SK-N-SH treated with all-trans-retinoic acid at 6 μM for 48 hours (cell line): ENCODE data around the gene TTC19.

Source experiments
- ATAC-seq: fragments of 200-7000 bp; cut with Tn5 transposase; 3 replicates; pipeline ENCODE4 v1.9.1; 2020; ENCODE audit warnings: mild to moderate bottlenecking, moderate library complexity
- ARNTL ChIP-seq: fragments of 450-650 bp; formaldehyde crosslinking; IDR thresholded peaks from 2 replicates; pipeline ENCODE4 v1.5.0; 2020; ENCODE audit warnings: low read depth, mild to moderate bottlenecking, moderate library complexity, borderline replicate concordance
- BACH2 ChIP-seq: fragments of 250-450 bp; sonication (Bioruptor Pico); IDR thresholded peaks from 2 replicates; pipeline ENCODE4 v1.9.0; 2021; ENCODE audit warnings: mild to moderate bottlenecking, borderline replicate concordance
- CSDC2 ChIP-seq: fragments of 250-450 bp; sonication (Bioruptor Pico); IDR thresholded peaks from 2 replicates; pipeline ENCODE4 v1.5.0; 2020; ENCODE audit warnings: mild to moderate bottlenecking, moderate library complexity
- ESRRG ChIP-seq: fragments of 250-450 bp; sonication (Bioruptor Pico); IDR thresholded peaks from 2 replicates; pipeline ENCODE4 v1.6.1; 2021; ENCODE audit warnings: mild to moderate bottlenecking
- GLIS3 ChIP-seq: fragments of 250-450 bp; sonication (Bioruptor Pico); IDR thresholded peaks from 2 replicates; pipeline ENCODE4 v1.5.0; 2020; ENCODE audit warnings: mild to moderate bottlenecking, moderate library complexity
- ISL1 ChIP-seq: fragments of 250-450 bp; sonication (Bioruptor Pico); IDR thresholded peaks from 2 replicates; pipeline ENCODE4 v2.1.2; 2022; ENCODE audit warnings: mild to moderate bottlenecking, moderate library complexity
- OSR1 ChIP-seq: fragments of 250-450 bp; sonication (Bioruptor Pico); IDR thresholded peaks from 2 replicates; pipeline ENCODE4 v1.8.0; 2022; ENCODE audit warnings: moderate library complexity, mild to moderate bottlenecking, inconsistent platforms
- PPARA ChIP-seq: fragments of 250-450 bp; sonication (Bioruptor Pico); IDR thresholded peaks from 2 replicates; pipeline ENCODE4 v1.5.0; 2020; ENCODE audit warnings: mild to moderate bottlenecking, borderline replicate concordance
- RARB ChIP-seq: fragments of 250-450 bp; sonication (Bioruptor Pico); IDR thresholded peaks from 2 replicates; pipeline ENCODE4 v1.8.0; 2021; ENCODE audit warnings: mild to moderate bottlenecking, moderate library complexity
- SNAI2 ChIP-seq: fragments of 250-450 bp; sonication (Bioruptor Pico); IDR thresholded peaks from 2 replicates; pipeline ENCODE4 v1.5.0; 2020; ENCODE audit warnings: mild to moderate bottlenecking, moderate library complexity
- TCF4 ChIP-seq: fragments of 250-450 bp; sonication (Bioruptor Pico); IDR thresholded peaks from 2 replicates; pipeline ENCODE4 v1.8.0; 2021; ENCODE audit warnings: mild to moderate bottlenecking, moderate library complexity, borderline replicate concordance
- TOX ChIP-seq: fragments of 250-450 bp; sonication (Bioruptor Pico); IDR thresholded peaks from 2 replicates; pipeline ENCODE4 v1.8.0; 2021; ENCODE audit warnings: mild to moderate bottlenecking, moderate library complexity, borderline replicate concordance
- ZC3H10 ChIP-seq: fragments of 250-450 bp; sonication (Bioruptor Pico); IDR thresholded peaks from 2 replicates; pipeline ENCODE4 v1.5.1; 2021; ENCODE audit warnings: mild to moderate bottlenecking, moderate library complexity
- ZFP3 ChIP-seq: fragments of 250-450 bp; sonication (Bioruptor Pico); IDR thresholded peaks from 2 replicates; pipeline ENCODE4 v1.5.0; 2020; ENCODE audit warnings: mild to moderate bottlenecking, moderate library complexity
- ZFP30 ChIP-seq: fragments of 450-650 bp; formaldehyde crosslinking; IDR thresholded peaks from 2 replicates; pipeline ENCODE4 v1.5.0; 2022; ENCODE audit warnings: mild to moderate bottlenecking, moderate library complexity
- ZNF565 ChIP-seq: fragments of 450-650 bp; formaldehyde crosslinking; conservative IDR thresholded peaks from 2 replicates; pipeline ENCODE4 v1.5.0; 2020; ENCODE audit warnings: low read depth, mild to moderate bottlenecking, moderate library complexity
- ZNF70 ChIP-seq: fragments of 450-650 bp; formaldehyde crosslinking; IDR thresholded peaks from 2 replicates; pipeline ENCODE4 v1.5.0; 2020; ENCODE audit warnings: mild to moderate bottlenecking, moderate library complexity
- ZNF8 ChIP-seq: fragments of 450-650 bp; formaldehyde crosslinking; IDR thresholded peaks from 2 replicates; pipeline ENCODE4 v1.5.0; 2020; ENCODE audit warnings: mild to moderate bottlenecking, moderate library complexity
- TF ChIP-seq, protein P1 (sequence below): fragments of 250-450 bp; sonication (Bioruptor Pico); IDR thresholded peaks from 2 replicates; pipeline ENCODE4 v1.8.0; 2020; ENCODE audit warnings: mild to moderate bottlenecking, moderate library complexity, borderline replicate concordance
- TF ChIP-seq, protein P2 (sequence below): fragments of 250-450 bp; sonication (Bioruptor Pico); IDR thresholded peaks from 2 replicates; pipeline ENCODE4 v1.5.1; 2020; ENCODE audit warnings: low read depth, mild to moderate bottlenecking, moderate library complexity
- TF ChIP-seq, protein P3 (sequence below): fragments of 250-450 bp; sonication (Bioruptor Pico); IDR thresholded peaks from 2 replicates; pipeline ENCODE4 v1.8.0; 2021; ENCODE audit warnings: low read depth, mild to moderate bottlenecking, moderate library complexity, borderline replicate concordance
- TF ChIP-seq, protein P4 (sequence below): fragments of 250-450 bp; sonication (Bioruptor Pico); IDR thresholded peaks from 2 replicates; pipeline ENCODE4 v1.5.1; 2021; ENCODE audit warnings: mild to moderate bottlenecking, moderate library complexity

The TTC19 gene

DNA sequence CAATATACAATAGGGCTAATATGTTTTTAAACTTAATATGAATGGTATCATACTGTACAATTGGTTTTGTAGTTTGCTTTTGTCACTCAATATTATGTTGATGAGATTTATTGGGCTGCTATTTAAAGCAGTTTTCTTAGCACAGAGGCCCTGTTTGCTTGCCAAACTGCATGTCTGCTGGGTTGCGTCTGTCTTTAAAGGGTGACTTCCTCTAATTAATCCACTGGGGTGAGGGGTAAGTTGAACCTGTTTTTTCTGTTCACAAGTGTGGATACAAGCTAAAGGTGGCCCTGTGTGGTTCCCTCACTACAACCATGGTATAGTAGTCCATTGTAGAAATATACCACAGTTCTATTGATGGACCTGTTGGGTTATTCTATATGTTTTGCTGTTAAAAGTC, 19.7 kb downstream of the TTC19 start:
- no peak for ATAC-seq
- TF ChIP-seq BACH2 (CRISPR knock-in tag) = no peak
- TF ChIP-seq CSDC2 = no peak
- no peak for TF ChIP-seq ZFP3
- TF ChIP-seq, protein P1, sequence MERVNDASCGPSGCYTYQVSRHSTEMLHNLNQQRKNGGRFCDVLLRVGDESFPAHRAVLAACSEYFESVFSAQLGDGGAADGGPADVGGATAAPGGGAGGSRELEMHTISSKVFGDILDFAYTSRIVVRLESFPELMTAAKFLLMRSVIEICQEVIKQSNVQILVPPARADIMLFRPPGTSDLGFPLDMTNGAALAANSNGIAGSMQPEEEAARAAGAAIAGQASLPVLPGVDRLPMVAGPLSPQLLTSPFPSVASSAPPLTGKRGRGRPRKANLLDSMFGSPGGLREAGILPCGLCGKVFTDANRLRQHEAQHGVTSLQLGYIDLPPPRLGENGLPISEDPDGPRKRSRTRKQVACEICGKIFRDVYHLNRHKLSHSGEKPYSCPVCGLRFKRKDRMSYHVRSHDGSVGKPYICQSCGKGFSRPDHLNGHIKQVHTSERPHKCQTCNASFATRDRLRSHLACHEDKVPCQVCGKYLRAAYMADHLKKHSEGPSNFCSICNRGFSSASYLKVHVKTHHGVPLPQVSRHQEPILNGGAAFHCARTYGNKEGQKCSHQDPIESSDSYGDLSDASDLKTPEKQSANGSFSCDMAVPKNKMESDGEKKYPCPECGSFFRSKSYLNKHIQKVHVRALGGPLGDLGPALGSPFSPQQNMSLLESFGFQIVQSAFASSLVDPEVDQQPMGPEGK (CRISPR knock-in tag) = no peak
- no peak for TF ChIP-seq ZC3H10
- TF ChIP-seq PPARA (CRISPR knock-in tag) = no peak
- no peak for TF ChIP-seq TOX (CRISPR knock-in tag)
- no peak for TF ChIP-seq ZNF565 (CRISPR knock-in tag)
- TF ChIP-seq ISL1 (CRISPR knock-in tag) = no peak
- TF ChIP-seq, protein P2, sequence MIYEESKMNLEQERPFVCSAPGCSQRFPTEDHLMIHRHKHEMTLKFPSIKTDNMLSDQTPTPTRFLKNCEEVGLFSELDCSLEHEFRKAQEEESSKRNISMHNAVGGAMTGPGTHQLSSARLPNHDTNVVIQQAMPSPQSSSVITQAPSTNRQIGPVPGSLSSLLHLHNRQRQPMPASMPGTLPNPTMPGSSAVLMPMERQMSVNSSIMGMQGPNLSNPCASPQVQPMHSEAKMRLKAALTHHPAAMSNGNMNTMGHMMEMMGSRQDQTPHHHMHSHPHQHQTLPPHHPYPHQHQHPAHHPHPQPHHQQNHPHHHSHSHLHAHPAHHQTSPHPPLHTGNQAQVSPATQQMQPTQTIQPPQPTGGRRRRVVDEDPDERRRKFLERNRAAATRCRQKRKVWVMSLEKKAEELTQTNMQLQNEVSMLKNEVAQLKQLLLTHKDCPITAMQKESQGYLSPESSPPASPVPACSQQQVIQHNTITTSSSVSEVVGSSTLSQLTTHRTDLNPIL (CRISPR knock-in tag) = no peak
- no peak for TF ChIP-seq SNAI2 (CRISPR knock-in tag)
- TF ChIP-seq ZNF8 = no peak
- no peak for TF ChIP-seq GLIS3 (CRISPR knock-in tag)
- no peak for TF ChIP-seq OSR1 (CRISPR knock-in tag)
- no peak for TF ChIP-seq ZFP30 (CRISPR knock-in tag)
- no peak for TF ChIP-seq TCF4 (CRISPR knock-in tag)
- TF ChIP-seq ZNF70 (CRISPR knock-in tag) = no peak
- TF ChIP-seq ESRRG (CRISPR knock-in tag) = no peak

DNA sequence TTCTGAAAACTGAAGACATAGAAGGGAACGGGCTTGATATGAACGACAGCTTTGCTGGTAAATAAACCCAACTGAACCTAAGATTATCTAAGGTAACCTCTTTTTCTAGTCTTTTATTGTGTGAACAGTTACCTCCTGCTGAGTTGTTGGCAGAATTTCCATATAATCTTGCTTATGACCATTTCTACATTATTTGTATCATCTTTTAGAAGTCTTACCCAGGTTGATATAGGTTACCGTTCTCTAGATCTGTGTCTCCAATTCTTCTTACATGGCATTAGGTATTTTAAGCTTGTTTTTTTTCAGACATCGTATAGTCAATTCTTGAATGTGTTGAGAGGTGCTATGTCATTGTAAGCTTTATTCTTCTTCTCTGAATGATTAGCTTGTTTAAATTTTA, 24.3 kb downstream of the TTC19 start:
- TF ChIP-seq BACH2 (CRISPR knock-in tag) (no peak), ARNTL (CRISPR knock-in tag) (no peak)
- no peak for ATAC-seq

DNA sequence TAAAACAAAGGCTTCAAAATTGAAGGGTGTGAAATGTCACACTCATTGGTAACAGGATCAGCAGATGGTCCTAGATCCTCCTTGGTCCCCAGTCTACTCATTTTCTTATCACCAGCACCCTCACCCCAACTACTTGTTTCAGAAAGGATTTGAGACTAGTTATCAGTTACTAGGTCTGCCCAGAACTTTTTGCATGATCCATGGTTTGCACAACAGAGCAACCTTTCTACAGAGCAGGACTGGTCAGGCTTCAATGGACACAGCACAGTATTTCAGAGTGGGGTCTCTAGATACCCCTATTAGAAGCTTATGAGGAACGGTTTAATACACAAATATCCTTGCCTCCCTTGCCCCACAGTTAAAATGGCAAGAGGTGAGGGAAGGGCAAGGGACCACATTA, 25.6 kb downstream of the TTC19 start:
- no peak for ATAC-seq
- TF ChIP-seq SNAI2 (CRISPR knock-in tag) (no peak), TCF4 (CRISPR knock-in tag) (no peak), ZFP3 (no peak), TOX (CRISPR knock-in tag) (no peak), ISL1 (CRISPR knock-in tag) (no peak), ZFP30 (CRISPR knock-in tag) (no peak), GLIS3 (CRISPR knock-in tag) (no peak), OSR1 (CRISPR knock-in tag) (no peak), BACH2 (CRISPR knock-in tag) (no peak), ZC3H10 (no peak), ZNF8 (no peak), CSDC2 (no peak)
- TF ChIP-seq, protein P3, sequence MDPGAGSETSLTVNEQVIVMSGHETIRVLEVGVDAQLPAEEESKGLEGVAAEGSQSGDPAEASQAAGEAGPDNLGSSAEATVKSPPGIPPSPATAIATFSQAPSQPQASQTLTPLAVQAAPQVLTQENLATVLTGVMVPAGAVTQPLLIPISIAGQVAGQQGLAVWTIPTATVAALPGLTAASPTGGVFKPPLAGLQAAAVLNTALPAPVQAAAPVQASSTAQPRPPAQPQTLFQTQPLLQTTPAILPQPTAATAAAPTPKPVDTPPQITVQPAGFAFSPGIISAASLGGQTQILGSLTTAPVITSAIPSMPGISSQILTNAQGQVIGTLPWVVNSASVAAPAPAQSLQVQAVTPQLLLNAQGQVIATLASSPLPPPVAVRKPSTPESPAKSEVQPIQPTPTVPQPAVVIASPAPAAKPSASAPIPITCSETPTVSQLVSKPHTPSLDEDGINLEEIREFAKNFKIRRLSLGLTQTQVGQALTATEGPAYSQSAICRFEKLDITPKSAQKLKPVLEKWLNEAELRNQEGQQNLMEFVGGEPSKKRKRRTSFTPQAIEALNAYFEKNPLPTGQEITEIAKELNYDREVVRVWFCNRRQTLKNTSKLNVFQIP (CRISPR knock-in tag) = no peak

DNA sequence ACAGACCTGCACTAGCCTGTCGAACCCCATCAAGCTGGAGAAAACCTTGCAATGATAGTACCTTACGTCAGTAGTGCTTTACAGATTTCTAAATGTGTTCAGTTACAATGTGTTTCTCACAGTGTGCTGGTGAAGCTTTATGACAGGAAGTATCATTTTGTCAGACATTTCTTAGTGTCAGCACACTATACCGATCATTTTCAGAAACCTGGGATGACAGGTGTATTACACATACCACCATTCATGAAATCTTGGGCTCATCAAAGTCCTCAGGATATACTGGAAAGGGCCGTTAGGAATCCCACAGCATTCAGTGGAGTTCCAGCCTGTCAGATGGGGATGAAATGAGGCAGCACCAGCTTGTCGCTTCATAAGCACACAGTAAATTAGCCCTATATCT, 27.3 kb downstream of the TTC19 start:
- no peak for ATAC-seq
- TF ChIP-seq ESRRG (CRISPR knock-in tag) = no peak
- no peak for TF ChIP-seq BACH2 (CRISPR knock-in tag)
- no peak for TF ChIP-seq ZFP3
- TF ChIP-seq PPARA (CRISPR knock-in tag) = no peak
- no peak for TF ChIP-seq ZC3H10
- no peak for TF ChIP-seq ZFP30 (CRISPR knock-in tag)
- TF ChIP-seq ISL1 (CRISPR knock-in tag) = no peak
- no peak for TF ChIP-seq TCF4 (CRISPR knock-in tag)
- no peak for TF ChIP-seq GLIS3 (CRISPR knock-in tag)
- TF ChIP-seq ZNF565 (CRISPR knock-in tag) = no peak
- TF ChIP-seq CSDC2 = no peak
- TF ChIP-seq, protein P4, sequence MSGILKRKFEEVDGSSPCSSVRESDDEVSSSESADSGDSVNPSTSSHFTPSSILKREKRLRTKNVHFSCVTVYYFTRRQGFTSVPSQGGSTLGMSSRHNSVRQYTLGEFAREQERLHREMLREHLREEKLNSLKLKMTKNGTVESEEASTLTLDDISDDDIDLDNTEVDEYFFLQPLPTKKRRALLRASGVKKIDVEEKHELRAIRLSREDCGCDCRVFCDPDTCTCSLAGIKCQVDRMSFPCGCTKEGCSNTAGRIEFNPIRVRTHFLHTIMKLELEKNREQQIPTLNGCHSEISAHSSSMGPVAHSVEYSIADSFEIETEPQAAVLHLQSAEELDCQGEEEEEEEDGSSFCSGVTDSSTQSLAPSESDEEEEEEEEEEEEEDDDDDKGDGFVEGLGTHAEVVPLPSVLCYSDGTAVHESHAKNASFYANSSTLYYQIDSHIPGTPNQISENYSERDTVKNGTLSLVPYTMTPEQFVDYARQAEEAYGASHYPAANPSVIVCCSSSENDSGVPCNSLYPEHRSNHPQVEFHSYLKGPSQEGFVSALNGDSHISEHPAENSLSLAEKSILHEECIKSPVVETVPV (CRISPR knock-in tag) = no peak
- TF ChIP-seq, protein P2 (CRISPR knock-in tag) = no peak
- no peak for TF ChIP-seq RARB
- TF ChIP-seq ZNF70 (CRISPR knock-in tag) = no peak
- TF ChIP-seq TOX (CRISPR knock-in tag) = no peak
